IPS-15b (cell line): Measurements from ENCODE around the gene APBB1.

ENCODE experiments used
- H3K27me3 ChIP-seq: one replicate; pipeline ENCODE4 v1.6.1; 2013; ENCODE audit warnings: low read length; ENCODE audit not compliant: control insufficient read depth, insufficient read depth
- H3K36me3 ChIP-seq: one replicate; pipeline ENCODE4 v1.6.1; 2013; ENCODE audit warnings: low read length; ENCODE audit not compliant: control insufficient read depth, insufficient read depth
- H3K4me1 ChIP-seq: one replicate; pipeline ENCODE4 v1.6.1; 2013; ENCODE audit warnings: mild to moderate bottlenecking, low read length; ENCODE audit not compliant: control insufficient read depth, insufficient read depth
- H3K4me3 ChIP-seq: one replicate; pipeline ENCODE4 v1.5.1; 2013; ENCODE audit warnings: low read depth, low read length
- H3K9ac ChIP-seq: one replicate; pipeline ENCODE4 v1.6.1; 2013; ENCODE audit warnings: low read depth, mild to moderate bottlenecking, low read length
- H3K9me3 ChIP-seq: one replicate; pipeline ENCODE4 v1.6.1; 2013; ENCODE audit warnings: mild to moderate bottlenecking, low read length; ENCODE audit not compliant: control insufficient read depth, insufficient read depth

Gene APBB1

DNA sequence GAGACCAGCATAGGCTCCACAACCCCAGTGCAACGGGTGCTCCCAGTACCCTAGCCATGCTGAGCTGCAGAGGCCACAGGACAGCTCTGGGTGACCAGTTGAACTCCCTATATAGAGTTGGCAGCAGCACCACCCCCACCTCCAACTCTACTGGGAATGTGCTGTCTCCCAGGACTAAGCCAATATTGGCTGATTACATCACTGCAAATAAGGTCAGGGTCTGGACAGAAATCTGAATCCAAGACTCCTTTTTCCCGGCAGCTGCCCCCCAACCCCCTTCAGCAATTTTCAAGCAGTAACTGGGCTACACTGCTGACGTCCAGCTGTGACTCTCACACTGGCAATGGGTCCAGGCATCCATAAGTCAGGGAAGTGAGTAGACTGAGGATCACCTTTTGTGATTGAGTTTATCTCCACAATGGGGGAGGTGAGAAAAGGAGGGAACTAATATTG is 22.0 kb upstream of the APBB1 start, which contains the start of gene HPX:
Gene HPX, minus strand, starts transcription at position 82 of the 453 bp plus-strand sequence. Its CDS starts 24 bp downstream, at position 58.
- Histone ChIP-seq H3K9me3 (no peaks in the 10 kb centered on the region), H3K4me1 (peaks cover 2% of the 10 kb centered on the region), H3K36me3 (no peaks in the 10 kb centered on the region), H3K4me3 (no peak within 1 kb of the TSS), H3K27me3 (no peaks in the 10 kb centered on the region), H3K9ac (no peak within 1 kb of the TSS)

GRCh38 chr11:6438979-6439571 is 20.2 kb upstream of the APBB1 start:
- H3K9me3 ChIP-seq = no peaks in the 10 kb centered on the region
- peaks cover 2% of the 10 kb centered on the region for H3K4me1 ChIP-seq
- no peak overlapping the region for H3K4me3 ChIP-seq
- no peaks in the 10 kb centered on the region for H3K36me3 ChIP-seq
- H3K9ac ChIP-seq = no peak overlapping the region
- no peaks in the 10 kb centered on the region for H3K27me3 ChIP-seq

- Histone ChIP-seq H3K27me3 (no peaks in the 10 kb centered on the region), H3K36me3 (no peaks in the 10 kb centered on the region), H3K4me3 (no peak overlapping the region), H3K9me3 (no peaks in the 10 kb centered on the region), H3K9ac (no peak overlapping the region), H3K4me1 (peaks cover 2% of the 10 kb centered on the region)
Observed at GRCh38 chr11:6437993-6438392, 19.1 kb upstream of the APBB1 start.

GRCh38 chr11:6437423-6437822 is 18.5 kb upstream of the APBB1 start:
- H3K9ac ChIP-seq = no peak overlapping the region
- peaks cover 2% of the 10 kb centered on the region for H3K4me1 ChIP-seq
- H3K4me3 ChIP-seq = no peak overlapping the region
- no peaks in the 10 kb centered on the region for H3K9me3 ChIP-seq
- no peaks in the 10 kb centered on the region for H3K27me3 ChIP-seq
- H3K36me3 ChIP-seq = no peaks in the 10 kb centered on the region

DNA sequence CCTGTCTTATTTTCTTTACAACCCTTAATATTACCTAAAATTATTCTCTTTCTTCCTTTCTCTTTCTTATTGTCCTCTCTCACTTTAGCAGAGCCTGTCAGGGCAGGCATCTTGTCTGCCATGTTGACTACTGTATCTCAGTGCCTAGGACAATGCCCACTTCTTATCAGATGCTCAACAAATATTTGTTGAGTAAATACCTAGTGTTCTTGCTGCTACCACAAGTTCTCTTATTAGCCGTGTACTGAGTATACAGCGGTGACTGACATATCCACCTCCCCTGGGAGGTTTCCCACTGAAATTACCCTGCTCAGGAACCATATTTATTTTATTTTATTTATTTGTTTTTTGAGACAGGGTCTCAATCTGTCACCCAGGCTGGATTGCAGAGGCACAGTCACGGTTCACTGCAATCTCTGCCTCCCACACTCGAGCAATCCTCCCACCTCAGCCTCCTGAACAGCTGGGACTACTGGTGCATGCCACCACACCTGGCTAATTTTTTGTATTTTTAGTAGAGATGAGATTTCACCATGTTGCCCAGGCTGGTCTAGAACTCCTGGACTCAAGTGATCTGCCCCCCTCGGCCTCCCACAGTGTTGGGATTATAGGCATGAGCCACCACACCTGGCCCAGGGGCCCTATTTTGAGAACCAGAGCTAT is 15.2 kb upstream of the APBB1 start:
- Histone ChIP-seq H3K27me3 (no peaks in the 10 kb centered on the region), H3K4me1 (peaks cover under 1% of the 10 kb centered on the region), H3K36me3 (no peaks in the 10 kb centered on the region), H3K9ac (no peak overlapping the region), H3K4me3 (no peak overlapping the region), H3K9me3 (no peaks in the 10 kb centered on the region)

DNA sequence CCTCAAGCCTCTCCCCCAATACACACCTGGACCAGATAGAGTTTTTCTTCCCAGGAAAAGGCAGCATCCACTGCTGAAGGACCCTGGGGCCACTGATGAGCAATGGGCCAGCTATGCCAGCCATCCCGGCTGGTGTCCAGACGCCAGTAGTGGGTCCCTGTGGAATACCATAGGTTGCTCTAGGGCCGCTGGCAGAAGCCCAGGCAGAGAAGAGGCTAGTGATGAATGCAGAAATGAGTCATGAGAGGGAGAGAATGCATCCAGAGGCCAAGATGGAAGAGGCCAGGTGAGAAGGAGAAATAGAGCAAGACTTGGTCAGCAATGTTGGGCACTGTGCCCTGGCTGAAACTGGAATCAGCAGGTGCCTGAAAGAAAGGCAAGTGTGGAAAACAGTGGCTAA is 13.0 kb upstream of the APBB1 start:
- Histone ChIP-seq H3K4me1 (no peaks in the 10 kb centered on the region), H3K9ac (no peak overlapping the region), H3K36me3 (no peaks in the 10 kb centered on the region), H3K27me3 (no peaks in the 10 kb centered on the region), H3K9me3 (no peaks in the 10 kb centered on the region), H3K4me3 (no peak overlapping the region)

GRCh38 chr11:6427516-6427915 is 8.6 kb upstream of the APBB1 start:
- peaks cover 15% of the 10 kb centered on the region for H3K27me3 ChIP-seq
- no peaks in the 10 kb centered on the region for H3K4me1 ChIP-seq
- no peaks in the 10 kb centered on the region for H3K9me3 ChIP-seq
- H3K9ac ChIP-seq = no peak overlapping the region
- no peak overlapping the region for H3K4me3 ChIP-seq
- no peaks in the 10 kb centered on the region for H3K36me3 ChIP-seq

DNA sequence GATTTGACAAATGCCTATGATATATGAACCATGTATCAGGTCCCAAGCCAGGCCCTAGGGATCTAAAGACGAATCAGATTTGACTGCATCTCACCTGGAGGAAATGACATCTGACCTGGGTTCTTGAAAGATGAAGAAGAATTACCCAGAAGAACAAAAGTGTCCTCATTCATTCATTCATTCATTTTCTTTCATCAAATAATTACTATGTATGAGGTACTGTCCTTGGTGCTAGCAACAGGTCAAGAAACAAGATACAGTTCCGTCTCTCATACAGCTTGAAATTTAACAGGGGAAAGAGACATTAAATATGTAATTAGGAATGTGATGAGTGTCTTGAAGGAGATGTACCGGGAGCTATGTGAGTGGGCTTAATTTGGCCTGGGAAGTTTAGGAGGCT is 1.8 kb upstream of the APBB1 start:
- no peak overlapping the region for H3K4me3 ChIP-seq
- peaks cover 32% of the 10 kb centered on the region for H3K27me3 ChIP-seq
- H3K9me3 ChIP-seq = no peaks in the 10 kb centered on the region
- peaks cover 3% of the 10 kb centered on the region for H3K4me1 ChIP-seq
- H3K9ac ChIP-seq = no peak overlapping the region
- no peaks in the 10 kb centered on the region for H3K36me3 ChIP-seq

DNA sequence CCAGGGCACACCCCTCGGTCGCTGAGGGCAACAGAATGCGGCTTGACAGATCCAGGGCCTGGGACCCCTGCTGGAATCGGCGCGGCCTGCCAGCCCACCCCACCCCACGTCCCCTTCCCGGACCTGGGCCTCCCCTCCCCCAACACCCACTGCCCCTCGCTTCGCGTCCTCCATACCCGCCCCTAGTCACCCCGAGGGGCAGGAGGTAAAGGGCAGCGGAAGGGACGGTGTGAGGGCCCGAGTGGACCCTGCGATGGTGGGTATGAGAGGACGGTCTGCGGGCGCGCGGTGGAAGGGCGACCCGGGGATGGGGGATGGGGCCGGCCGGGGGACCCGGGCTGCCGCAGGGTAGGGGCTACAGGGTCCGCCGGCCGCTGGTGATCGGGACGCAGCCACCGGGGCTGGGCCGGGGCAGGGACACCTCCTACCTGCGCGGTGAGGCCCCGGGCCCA is 311 bp downstream of the APBB1 start:
- Histone ChIP-seq H3K9ac (no peak overlapping the region), H3K9me3 (no peaks in the 10 kb centered on the region), H3K27me3 (peaks cover 28% of the 10 kb centered on the region), H3K4me3 (peak overlapping the region; percentile 66), H3K36me3 (no peaks in the 10 kb centered on the region), H3K4me1 (peaks cover 3% of the 10 kb centered on the region)

DNA sequence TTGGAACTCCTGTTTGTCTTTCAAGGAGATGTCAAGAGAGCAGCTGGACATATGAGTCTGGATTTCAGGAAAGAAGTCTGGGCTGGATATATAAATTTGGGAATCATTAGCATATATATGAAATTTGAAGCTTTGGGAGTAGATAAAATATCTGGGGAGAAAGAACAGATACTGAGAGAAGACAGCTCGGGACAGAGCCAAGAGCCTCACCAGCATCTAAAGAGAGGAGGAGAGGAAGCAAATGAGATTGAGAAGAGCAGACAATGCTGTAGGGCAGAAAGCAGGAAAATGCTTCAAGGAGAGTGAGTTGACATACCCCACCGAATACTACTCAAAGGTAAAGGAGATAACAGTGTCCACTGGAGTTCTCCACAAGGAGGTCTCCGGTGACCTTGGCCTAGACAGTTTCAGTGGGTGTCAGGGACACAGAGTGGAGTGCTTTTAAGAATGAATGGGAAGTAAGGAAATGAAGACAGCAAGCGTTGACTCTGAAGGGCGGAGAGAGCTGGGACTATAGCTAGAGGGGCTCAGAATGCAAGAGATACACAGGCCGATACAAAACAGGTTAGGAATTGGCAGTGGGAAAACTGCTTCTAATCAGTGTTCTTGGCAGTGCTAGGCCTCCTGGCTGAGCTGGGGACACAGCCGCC is 862 bp downstream of the APBB1 start:
- Histone ChIP-seq H3K9ac (no peak overlapping the region), H3K27me3 (peaks cover 23% of the 10 kb centered on the region), H3K9me3 (no peaks in the 10 kb centered on the region), H3K36me3 (no peaks in the 10 kb centered on the region), H3K4me3 (peak overlapping the region; percentile 66), H3K4me1 (peaks cover 3% of the 10 kb centered on the region)

DNA sequence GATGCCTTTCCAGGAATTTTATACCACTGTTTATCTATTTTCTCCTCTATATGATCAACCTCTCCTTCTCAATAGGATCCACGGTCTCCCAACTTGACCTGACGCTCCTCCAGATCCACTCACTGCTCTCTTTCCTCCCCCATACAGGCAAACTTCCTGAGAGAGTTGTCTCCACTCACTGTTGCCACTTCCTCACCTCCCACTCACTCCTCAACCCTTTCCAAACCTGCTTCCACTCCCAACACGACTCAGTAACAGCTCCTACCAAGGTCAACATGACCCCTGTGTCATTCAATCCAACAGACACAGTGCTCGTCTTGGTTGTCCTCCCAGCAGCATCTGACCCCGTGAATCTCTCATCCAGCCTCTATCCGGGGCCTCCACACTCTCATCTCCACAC is 3.1 kb downstream of the APBB1 start:
- Histone ChIP-seq H3K4me1 (peaks cover 3% of the 10 kb centered on the region), H3K9me3 (no peaks in the 10 kb centered on the region), H3K4me3 (no peak overlapping the region), H3K9ac (no peak overlapping the region), H3K36me3 (no peaks in the 10 kb centered on the region), H3K27me3 (peaks cover 15% of the 10 kb centered on the region)

- Histone ChIP-seq H3K36me3 (peaks cover 2% of the 10 kb centered on the region), H3K4me1 (peaks cover 3% of the 10 kb centered on the region), H3K4me3 (no peak overlapping the region), H3K27me3 (peaks cover 7% of the 10 kb centered on the region), H3K9me3 (no peaks in the 10 kb centered on the region), H3K9ac (no peak overlapping the region)
Observed at GRCh38 chr11:6414874-6415328, 4.0 kb downstream of the APBB1 start.
